Mucosa of gallbladder (tissue), 1 donor: ENCODE data around the gene L3MBTL4. TPM values are rescaled to one million over a fixed set of nuclear protein-coding genes. Genes with fewer than 3 reads are reported as not detected.

ENCODE experiments used
- DNase-seq: peaks from one replicate; pipeline ENCODE4 v3.0.0-alpha.2; 2020; ENCODE audit warnings: low spot score
- total RNA-seq: library from RNA; stranded (reverse); gene quantifications from one replicate; pipeline ENCODE4 v1.2.1, GENCODE V29; 2021
- donor health status: DM: no; HTN: no; CAD: no.

L3MBTL4 gene
- total RNA-seq, 1 donor from 2014 or later, result 16.1 TPM

DNA sequence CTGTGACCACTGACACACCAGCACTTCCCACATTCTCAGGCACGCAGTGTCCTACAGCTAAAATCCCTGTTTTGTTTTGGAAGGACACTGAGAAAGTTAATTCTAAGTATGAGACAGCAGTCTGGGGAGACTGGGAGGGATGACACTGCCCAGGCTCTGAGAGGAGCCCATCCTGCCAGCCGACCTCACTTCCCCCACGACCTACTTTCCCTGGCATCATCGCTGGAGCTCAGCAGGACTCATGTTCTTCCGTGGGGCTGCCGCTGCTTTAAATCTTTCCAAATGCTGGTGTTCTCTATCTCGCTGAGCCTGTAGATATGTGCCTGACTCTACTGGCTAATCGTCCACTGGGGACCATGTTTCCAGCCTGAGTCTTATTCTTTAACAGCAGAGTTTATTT, 450.6 kb downstream of the L3MBTL4 start:
- DNase-seq, result no peak

DNA sequence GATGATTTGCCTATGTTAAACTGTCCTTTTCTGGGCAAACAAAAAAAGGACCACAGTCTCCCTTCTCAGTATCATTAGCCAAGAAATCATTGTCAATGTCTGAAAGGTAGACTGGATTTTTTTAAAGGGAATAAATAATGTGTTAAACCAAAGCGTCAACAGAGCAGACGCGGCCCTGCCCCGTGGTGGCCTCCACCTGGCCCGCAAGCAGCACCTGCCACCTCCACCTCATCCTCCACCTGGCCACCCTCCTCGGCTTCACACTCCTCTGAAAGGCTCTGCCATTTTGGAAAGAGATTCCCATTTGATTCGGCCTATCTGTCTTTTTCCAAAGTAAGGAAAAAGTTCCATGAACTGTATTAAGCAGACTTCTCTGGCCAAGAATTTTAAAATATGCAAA, 451.4 kb downstream of the L3MBTL4 start:
- DNase-seq, result no peak

DNA sequence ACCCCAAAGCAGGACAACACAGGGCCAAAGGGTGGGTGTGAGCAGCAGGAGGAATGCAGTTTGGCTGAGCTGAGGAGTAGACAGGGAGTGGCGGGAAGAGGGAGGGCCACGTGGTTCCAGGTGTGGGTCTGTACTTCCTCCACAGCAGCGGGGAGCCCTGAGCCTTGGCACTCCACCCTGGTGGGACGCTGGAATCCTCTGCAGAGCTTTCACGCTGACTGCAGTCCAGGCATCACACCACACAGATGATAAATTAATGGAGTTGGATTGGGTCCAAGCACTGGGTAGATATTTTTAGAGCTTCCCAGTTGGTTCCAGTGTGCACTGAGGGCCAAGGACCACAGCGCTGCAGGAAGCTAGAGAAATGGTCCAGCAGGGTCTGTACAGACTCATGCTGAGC, 452.3 kb downstream of the L3MBTL4 start:
- DNase-seq, result no peak

- DNase-seq, result no peak
Observed at GRCh38 chr18:5961828-5962150, 452.9 kb downstream of the L3MBTL4 start.

- no peak for DNase-seq
Observed at GRCh38 chr18:5961097-5961827, 453.4 kb downstream of the L3MBTL4 start.

- no peak for DNase-seq
Observed at GRCh38 chr18:5958822-5959221, 455.9 kb downstream of the L3MBTL4 start.

- DNase-seq, result no peak
Observed at GRCh38 chr18:5955861-5956260, 458.9 kb downstream of the L3MBTL4 start.

- DNase-seq, result no peak
Observed at GRCh38 chr18:5951515-5952091, 463.1 kb downstream of the L3MBTL4 start.

DNA sequence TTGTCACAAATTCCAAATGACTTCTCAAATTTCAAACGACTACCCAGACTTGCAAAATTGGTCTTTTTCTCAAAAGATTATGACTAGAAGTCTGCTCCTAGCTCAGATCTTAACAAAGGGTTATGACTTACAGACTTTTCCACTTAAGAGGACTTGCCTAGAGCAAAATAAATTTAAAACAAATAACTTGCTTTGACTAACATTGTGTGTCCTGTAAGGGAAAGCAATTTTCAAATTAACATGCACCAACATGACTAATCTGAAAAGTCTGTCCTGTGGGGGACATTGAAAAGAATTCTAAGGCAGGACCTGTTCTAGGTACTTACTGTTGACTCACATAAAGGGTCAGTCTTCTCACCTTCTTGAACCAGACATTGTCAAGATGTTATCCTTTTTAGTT, 465.9 kb downstream of the L3MBTL4 start:
- no peak for DNase-seq

DNA sequence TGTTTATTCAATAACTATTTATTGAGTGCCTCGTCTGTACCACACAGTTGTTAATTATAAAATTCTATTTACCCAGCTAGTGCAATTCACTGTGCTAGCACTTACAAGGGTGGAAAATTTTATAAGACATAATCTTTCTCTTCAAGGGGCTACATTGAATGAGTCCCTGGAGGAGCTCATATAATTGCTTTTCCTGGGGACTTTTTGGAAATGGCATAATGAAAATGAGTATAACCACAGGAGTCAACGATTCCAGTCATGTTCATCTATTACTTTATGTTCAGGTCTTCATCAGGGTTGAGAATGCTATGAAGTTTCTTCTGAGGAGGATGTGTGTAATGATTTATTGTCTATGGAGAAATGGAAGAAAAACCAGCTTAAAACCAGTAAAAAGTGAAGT, 466.5 kb downstream of the L3MBTL4 start:
- no peak for DNase-seq

DNA sequence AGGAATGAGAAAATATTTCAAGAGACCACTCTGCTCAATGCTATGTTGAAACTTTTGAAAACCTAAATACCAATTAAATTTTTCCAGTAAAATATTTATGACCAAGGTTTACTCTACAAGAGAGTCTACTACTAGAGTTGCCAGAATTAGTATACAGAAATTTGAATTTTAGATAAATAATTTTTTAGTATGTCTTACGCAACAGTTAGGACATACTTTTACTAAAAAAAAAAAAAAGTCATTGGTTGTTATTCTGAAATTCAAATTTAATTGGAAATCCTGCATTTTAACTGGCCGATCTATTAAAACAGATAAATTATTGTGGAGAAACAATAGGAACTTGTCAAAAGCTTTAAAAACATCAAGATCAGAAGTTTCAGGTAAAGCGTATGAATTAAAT, 470.3 kb downstream of the L3MBTL4 start:
- no peak for DNase-seq

DNA sequence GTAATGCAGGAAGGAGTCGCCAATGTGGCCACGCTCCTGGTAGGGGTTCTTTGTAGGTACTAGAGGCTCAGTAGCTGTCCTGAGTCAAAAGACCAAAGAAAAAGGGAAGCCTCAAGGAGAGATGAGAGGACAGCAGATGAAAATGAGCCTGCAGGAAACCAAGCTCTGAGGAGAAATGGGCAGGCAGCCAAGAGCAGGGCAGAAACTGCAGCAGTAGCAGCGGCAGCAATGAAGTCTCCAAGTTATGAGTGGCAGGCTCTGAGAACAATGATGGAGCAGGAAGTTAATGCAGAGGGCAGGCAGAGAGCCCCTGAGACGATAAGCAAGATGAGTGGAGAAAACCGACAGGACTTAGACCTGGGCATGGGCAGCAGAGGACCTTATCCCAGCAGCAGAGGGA, 471.2 kb downstream of the L3MBTL4 start:
- no peak for DNase-seq

GRCh38 chr18:5942591-5942990, 472.1 kb downstream of the L3MBTL4 start:
- DNase-seq, result no peak

- no peak for DNase-seq
Observed at GRCh38 chr18:5941890-5942289, 472.8 kb downstream of the L3MBTL4 start.

DNA sequence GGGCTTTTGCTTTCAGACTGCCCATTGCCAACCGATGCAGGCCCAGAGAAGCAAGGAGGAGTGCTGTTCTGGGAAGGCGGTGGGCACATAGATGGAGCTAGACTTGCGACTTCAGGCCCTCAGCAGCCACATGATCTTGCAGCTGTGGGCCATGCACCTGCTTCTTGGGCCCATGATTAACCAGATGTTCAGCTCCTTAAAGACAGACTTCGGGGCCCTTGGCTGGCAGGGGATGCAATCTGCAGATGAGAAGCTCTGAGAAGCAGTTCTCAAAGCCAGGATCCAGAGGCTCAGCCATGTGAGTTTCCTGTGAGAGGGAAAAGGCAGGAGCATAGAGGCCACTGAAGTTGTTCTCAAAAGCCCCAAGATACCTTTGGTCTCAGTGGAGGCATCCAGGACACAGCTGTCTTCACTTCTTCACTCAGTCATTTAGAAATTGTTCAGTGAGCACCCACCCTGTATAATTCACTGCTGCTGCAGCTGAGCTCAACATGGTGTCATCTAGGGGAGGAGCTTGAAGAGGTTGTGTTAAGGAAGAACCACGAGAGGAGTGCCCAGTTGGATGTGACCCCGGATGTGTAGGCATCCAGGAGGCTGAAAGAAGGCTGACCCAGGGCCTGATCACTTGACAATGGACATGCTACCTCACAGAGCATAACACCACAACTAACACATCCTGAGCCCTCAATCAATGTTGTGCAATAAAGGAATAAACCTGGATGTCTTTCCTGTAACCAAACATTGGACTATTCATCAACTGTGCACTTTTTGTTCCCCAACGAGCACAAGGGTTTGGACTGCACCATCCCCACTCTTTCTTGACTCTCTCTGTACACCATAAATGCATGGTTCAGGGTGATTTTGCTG, 474.7 kb downstream of the L3MBTL4 start:
- DNase-seq, result no peak

DNA sequence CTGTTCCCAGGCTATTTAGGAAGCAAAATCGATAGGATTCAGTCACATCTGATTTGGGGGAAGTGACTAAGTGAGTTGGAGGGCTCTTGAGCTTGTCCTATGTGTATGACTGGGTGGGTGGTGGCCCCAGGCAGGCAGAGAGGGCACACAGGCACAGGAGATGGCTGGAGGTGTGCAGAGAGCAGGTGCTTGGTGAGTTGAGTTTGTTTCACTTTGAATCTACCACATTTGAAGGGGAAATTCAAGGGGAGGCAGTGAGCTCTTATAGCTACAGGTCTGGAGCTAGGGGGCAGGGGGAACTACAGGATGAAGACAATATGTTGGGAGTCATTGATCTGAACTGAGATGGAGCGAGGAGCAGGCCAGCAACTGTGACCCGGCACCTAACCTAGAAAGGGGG, 476.9 kb downstream of the L3MBTL4 start:
- DNase-seq, result no peak

DNA sequence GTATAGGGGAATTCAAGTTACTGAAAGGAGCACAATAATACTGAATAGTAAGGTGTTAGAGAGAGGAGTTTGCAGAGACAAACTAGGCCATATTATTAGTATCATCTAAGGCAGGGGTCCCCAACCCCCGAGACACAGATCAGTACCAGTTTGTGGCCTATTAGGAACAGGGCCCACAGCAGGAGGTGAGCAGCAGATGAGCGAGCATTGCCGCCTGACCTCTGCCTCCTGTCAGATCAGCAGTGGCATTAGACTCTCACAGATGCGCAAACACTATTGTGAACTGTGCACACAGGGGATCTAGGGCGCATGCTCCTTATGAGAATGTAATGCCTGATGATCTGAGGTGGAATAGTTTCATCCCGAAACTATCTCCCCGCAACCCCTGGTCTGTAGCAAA, 477.6 kb downstream of the L3MBTL4 start:
- no peak for DNase-seq

- DNase-seq, result no peak
Observed at GRCh38 chr18:5930789-5931188, 483.9 kb downstream of the L3MBTL4 start.

- no peak for DNase-seq
Observed at GRCh38 chr18:5918205-5918858, 496.4 kb downstream of the L3MBTL4 start.

- DNase-seq, result no peak
Observed at GRCh38 chr18:5914951-5915350, 499.8 kb downstream of the L3MBTL4 start.

DNA sequence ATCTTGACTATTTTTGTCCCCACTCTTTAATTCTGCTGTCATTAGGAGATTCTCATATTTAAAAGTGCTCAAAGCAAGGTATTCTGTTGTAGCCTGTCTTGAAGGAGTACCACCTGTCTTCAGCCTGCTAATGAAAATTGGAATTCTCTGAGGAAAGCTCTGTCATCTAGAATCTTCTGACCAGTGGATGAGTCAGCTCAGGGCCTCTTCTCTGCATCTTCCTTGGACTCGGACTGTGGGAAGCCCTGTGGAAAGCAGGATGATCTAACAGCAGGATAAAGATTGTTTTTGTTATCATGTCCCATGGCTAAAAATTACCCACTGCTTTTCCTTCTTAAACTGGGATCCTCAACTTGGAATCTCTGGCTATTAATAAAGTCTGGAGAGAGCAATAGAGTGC, 500.7 kb downstream of the L3MBTL4 start:
- no peak for DNase-seq

DNA sequence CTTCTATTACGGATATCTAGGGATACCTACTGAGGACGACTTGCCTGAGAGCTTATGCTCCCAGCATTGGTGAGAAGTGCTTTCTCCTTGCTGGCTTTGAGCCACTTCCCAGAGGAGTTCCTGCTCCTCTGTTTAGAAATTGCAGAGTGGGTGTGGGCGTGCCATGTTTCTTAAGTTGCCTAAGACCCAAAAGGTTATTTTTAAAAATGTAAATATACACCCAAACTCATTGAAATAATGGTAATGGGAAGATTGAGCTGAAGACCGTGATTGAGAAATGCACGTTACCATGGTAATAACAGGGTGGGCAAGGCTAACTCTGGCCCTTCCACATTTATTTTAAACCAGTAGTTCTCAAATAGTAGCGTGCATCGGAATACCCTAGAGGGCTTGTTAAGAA, 502.1 kb downstream of the L3MBTL4 start:
- no peak for DNase-seq

DNA sequence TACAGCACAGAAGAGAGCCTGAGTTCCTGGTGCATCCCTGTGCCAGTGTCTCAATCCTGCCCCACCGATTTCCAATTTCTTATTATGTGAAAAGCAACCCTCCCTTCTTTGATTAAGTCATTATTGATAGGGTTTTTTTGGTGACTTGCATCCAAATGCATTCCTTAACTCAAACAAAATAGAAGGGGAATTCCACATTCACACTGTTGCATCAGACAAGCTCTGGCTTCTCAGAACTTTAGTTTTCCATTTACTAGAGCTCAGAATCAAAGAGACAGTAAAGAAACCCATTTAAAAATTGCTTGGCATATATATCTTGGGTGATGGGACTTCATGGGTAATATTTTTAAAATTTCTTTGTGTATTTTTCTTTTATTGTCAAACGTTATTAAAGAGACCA, 505.6 kb downstream of the L3MBTL4 start:
- no peak for DNase-seq
